ENCODE results near the gene FCER1G. TPM values are rescaled to one million over a fixed set of nuclear protein-coding genes. Genes with fewer than 3 reads are reported as not detected.
A peak's percentile ranks its signal among the peaks of the same experiment; 100 is the strongest.

Gene FCER1G
- total RNA-seq, 1 experiment from 2014 or later, result not detected

DNA sequence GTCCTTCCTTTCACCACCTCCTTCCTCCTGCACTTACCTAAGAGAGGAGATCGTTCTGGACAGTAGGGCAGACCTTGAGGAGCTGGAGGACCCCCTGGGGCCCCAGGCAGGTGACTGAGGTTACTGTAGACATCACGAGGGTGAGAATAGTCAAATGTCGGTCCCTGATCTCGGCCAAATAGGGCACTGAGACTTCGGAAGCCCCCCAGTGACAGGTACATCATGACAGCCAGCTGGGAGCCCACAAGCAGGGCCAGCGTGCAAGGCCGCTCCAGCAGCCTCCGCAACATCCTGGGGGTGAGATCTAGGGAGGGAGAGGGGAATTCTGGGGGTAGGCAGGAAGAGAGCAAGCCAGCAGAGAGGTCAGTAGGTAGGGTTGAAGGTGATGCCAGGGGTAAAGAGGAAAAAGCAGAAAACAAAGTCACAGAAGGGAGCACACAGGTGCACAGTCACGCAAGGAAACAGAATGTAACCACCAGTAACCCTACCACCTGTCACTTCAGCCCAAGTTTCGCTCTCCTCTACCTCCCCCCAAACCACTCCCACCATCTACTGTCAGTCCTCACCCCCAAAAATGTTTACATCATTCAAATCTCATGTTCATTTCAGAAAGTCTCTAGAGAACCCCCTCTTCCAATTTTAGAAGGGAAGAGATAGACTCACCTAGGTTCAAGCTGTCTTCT, 39.2 kb upstream of the FCER1G start:
- no peaks in the 10 kb centered on the region for H3K27me3 ChIP-seq (ENCODE audit: low read length)

DNA sequence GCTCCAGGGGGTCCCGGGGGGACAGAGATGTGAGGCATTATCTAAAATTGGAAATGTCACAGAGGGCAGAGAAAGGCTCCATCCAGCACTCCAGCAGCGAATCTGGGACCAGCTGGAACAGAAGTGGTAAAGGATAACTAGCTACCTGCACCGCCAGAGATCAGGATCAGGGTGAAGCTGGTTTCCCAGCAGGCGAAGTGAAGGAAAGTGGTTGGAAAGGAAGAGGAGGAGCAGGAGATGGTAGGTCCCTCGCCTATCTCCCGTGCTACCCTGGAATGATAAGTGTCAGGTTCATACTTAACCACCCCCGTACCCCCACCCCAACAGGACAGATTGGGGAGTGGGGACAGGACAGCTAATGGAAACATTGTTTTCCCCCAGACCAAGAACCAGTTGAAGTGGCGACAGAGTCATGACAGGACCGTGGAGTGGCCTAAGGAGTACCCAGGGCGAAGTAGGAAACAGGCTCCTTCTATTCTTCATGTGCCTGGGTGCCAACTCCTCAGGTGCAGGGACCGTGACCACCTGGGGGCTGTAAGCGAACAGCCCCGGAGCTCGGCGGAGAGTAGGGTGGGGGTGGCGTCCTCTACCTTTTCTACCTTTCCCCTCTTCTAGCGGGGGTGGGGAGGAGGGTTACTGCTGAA, 38.5 kb upstream of the FCER1G start:
- Histone ChIP-seq H3K27ac (ENCODE audit: low read length) (no peak overlapping the region; the same call in 1 of the 2 replicates), H2AFZ (ENCODE audit: low read length) (peak overlapping the region; percentile 89), H3K79me2 (ENCODE audit: low read length) (peaks cover 19% of the 10 kb centered on the region), H3K4me1 (ENCODE audit: insufficient read depth, low read length) (peaks cover 18% of the 10 kb centered on the region), H3K36me3 (ENCODE audit: low read depth, low read length) (peaks cover 34% of the 10 kb centered on the region; the same call in 1 of the 2 replicates), H3K9me3 (ENCODE audit: low read length) (no peaks in the 10 kb centered on the region), H3K27me3 (ENCODE audit: low read length) (no peaks in the 10 kb centered on the region), H3F3A (ENCODE audit: low read length, unreplicated experiment) (no peaks in the 10 kb centered on the region), H3K4me2 (ENCODE audit: low read length) (peak overlapping the region; percentile 94), H3K4me3 (ENCODE audit: low read length) (peak overlapping the region; percentile 87), H4K20me1 (ENCODE audit: low read length) (no peaks in the 10 kb centered on the region), H3K9ac (ENCODE audit: low read length) (peak overlapping the region; percentile 80), H3K9me2 (replicated peaks; ENCODE audit: low read length) (no peaks in the 10 kb centered on the region)
- no peak for TF ChIP-seq EZH2phosphoT487 (IDR thresholded peaks at IDR 0.05; ENCODE audit: borderline replicate concordance, low read length)
- no peak for TF ChIP-seq EZH2 (IDR thresholded peaks at IDR 0.05; ENCODE audit: low read length, unreplicated experiment)
- TF ChIP-seq, protein P1, sequence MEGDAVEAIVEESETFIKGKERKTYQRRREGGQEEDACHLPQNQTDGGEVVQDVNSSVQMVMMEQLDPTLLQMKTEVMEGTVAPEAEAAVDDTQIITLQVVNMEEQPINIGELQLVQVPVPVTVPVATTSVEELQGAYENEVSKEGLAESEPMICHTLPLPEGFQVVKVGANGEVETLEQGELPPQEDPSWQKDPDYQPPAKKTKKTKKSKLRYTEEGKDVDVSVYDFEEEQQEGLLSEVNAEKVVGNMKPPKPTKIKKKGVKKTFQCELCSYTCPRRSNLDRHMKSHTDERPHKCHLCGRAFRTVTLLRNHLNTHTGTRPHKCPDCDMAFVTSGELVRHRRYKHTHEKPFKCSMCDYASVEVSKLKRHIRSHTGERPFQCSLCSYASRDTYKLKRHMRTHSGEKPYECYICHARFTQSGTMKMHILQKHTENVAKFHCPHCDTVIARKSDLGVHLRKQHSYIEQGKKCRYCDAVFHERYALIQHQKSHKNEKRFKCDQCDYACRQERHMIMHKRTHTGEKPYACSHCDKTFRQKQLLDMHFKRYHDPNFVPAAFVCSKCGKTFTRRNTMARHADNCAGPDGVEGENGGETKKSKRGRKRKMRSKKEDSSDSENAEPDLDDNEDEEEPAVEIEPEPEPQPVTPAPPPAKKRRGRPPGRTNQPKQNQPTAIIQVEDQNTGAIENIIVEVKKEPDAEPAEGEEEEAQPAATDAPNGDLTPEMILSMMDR (conservative IDR thresholded peaks at IDR 0.05; ENCODE audit: low read depth, low read length), result no peak
- no peak for DNase-seq
- no TSS peak for BruUV-seq (replicated peaks)
- CTCF ChIA-PET, result interaction anchor here (1.3 kb wide), 1 partner anchor 11 kb away, joined by 5 read pairs; the partner anchor contains the start of gene PPOX
- peak; percentile 41 for ATAC-seq
- intact Hi-C loops (cut with micrococcal nuclease), result no loop called here
- POLR2A ChIA-PET (ENCODE audit: unreplicated experiment), result interaction anchor here (0.7 kb wide), 1 partner anchor 14 kb away, joined by 3 read pairs; no protein-coding TSS in a partner anchor

More for the DNA sequence above, 39.2 kb upstream of the FCER1G start:
- H3K27ac ChIP-seq (ENCODE audit: low read length), result no peak overlapping the region
- H3K9me3 ChIP-seq (ENCODE audit: low read length), result no peaks in the 10 kb centered on the region
- no peak overlapping the region for H2AFZ ChIP-seq (ENCODE audit: low read length)
- ATAC-seq (no peak), DNase-seq (no peak)
- H3K4me3 ChIP-seq (ENCODE audit: low read length), result peak overlapping the region; percentile 87
- peak overlapping the region; percentile 80; the same call in 1 of the 2 replicates for H3K9ac ChIP-seq (ENCODE audit: low read length)
- BruUV-seq (replicated peaks), result no TSS peak
- H3K36me3 ChIP-seq (ENCODE audit: low read depth, low read length), result peaks cover 40% of the 10 kb centered on the region; the same call in 1 of the 2 replicates
- peaks cover 18% of the 10 kb centered on the region for H3K4me1 ChIP-seq (ENCODE audit: insufficient read depth, low read length)
- TF ChIP-seq EZH2phosphoT487 (IDR thresholded peaks at IDR 0.05; ENCODE audit: borderline replicate concordance, low read length) (no peak), EZH2 (IDR thresholded peaks at IDR 0.05; ENCODE audit: low read length, unreplicated experiment) (no peak)
- TF ChIP-seq, protein P1 (conservative IDR thresholded peaks at IDR 0.05; ENCODE audit: low read depth, low read length), result no peak
- H3F3A ChIP-seq (ENCODE audit: low read length, unreplicated experiment), result no peaks in the 10 kb centered on the region
- peaks cover 19% of the 10 kb centered on the region for H3K79me2 ChIP-seq (ENCODE audit: low read length)
- H4K20me1 ChIP-seq (ENCODE audit: low read length), result no peaks in the 10 kb centered on the region
- H3K4me2 ChIP-seq (ENCODE audit: low read length), result peak overlapping the region; percentile 94
- intact Hi-C loops (cut with micrococcal nuclease), result no loop called here
- ChIA-PET CTCF (no interaction called here), POLR2A (ENCODE audit: unreplicated experiment) (no interaction called here)
- no peaks in the 10 kb centered on the region for H3K9me2 ChIP-seq (replicated peaks; ENCODE audit: low read length)
